Head of caudate nucleus (tissue), 42 donors: ENCODE measurements around the gene SCGB2B2.
"Not testable (repeated sequence)": the region's sequence is repeated elsewhere in the genome, so short reads cannot be mapped to it uniquely, and the experiment has no call there.

Experiments
- DNase-seq, 42 donors: peaks; one replicate each; pipeline versions ENCODE4 v3.0.0 to v3.0.0-alpha.2; 2020 to 2021; ENCODE audit warnings: mixed read lengths in 7 of 42
- intact Hi-C: fragments of 100-400 bp; cut with DNase I; formaldehyde crosslinking; loops from one replicate; pipeline ENCODE4 v1.15.0; 2022

Gene SCGB2B2

DNA sequence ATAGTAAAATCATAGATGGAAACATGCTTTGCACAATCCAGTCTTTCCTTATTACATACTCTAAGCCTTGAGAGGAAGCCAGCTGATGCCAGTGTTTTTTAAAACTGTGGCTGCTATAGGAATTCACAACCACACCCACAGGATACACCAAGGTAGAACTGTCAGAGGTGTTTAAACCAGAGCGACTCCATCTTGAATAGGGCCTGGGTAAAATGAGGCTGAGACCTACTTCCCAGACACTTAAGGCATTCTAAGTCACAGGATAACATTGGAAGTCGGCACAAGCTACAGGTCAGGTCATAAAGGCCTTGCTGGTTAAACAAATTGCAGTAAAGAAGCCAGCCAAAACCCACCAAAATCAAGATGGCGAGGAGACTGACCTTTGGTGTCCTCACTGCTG is 1.7 kb downstream of the SCGB2B2 start:
- intact Hi-C loops: no loop called here
- DNase-seq: no peak

DNA sequence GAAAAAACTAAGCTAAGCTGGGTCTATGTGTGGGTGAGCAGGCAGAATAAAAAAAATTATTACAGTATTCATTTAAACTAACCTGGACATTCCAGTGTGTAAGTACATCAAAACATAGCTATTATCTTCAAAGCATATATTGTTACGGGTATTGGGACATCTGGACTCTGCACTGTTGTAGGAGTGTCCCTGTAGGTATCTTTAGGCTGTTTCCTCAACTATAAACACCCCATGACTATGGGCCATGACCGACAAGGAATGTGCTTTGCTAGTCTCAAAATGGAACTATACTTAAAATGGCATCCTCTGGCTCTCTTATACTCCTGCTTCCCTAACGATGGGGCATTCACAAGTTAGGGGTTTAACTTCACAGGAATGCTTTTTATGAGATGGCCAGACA is 3.4 kb downstream of the SCGB2B2 start:
- DNase-seq: no peak
- intact Hi-C loops: no loop called here

DNA sequence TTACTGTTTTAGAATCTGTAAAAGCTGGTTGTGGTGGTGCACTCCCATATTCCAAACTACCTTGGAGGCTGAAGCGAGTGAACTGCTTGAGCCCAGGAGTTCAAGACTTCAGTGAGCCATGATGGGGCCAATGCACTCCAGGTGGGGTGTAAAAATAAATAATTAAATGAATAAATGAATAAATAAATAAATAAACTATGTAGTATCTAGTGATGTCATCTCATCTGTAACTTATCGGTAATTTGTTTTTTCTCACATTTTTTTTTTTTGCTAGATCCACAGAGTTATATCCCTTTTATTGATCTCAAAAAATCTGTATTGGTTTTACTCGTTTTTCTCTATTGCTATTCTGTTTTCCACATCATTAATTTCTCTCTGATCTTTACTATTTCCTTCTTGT is 5.0 kb downstream of the SCGB2B2 start:
- no peak for DNase-seq
- intact Hi-C loops: no loop called here

DNA sequence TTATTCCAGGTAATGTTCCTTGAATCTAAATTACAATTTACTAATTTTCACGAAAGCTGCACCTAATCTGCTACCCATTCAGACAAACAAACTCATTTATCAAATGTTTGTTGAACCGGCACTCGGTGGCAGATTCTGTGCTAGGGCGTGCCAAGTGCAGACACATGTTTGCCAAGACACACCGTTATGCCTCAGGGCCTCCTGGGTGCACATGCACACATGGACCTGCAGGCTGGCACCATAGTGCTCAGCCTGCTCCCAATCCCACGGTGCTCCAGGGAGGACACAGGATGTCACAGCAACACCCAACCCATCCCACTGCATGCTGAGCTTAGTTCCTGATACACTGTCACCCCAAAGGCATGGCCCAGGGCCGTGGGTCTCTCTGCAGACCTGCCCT is 7.7 kb downstream of the SCGB2B2 start:
- intact Hi-C loops: no loop called here
- DNase-seq: no peak

DNA sequence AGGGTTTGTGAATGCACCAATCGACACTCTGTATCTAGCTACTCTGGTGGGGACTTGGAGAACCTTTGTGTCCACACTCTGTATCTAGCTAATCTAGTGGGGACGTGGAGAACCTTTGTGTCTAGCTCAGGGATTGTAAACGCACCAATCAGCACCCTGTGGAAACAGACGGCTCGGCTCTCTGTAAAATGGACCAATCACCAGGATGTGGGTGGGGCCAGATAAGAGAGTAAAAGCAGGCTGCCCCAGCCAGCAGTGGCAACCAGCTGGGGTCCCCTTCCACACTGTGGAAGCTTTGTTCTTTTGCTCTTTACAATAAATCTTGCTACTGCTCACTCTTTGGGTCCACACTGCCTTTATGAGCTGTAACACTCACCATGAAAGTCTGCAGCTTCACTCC is 8.3 kb downstream of the SCGB2B2 start:
- DNase-seq: peak in 2 of 42 donors; percentile 51 to 58
- intact Hi-C loops: not testable (repeated sequence)

DNA sequence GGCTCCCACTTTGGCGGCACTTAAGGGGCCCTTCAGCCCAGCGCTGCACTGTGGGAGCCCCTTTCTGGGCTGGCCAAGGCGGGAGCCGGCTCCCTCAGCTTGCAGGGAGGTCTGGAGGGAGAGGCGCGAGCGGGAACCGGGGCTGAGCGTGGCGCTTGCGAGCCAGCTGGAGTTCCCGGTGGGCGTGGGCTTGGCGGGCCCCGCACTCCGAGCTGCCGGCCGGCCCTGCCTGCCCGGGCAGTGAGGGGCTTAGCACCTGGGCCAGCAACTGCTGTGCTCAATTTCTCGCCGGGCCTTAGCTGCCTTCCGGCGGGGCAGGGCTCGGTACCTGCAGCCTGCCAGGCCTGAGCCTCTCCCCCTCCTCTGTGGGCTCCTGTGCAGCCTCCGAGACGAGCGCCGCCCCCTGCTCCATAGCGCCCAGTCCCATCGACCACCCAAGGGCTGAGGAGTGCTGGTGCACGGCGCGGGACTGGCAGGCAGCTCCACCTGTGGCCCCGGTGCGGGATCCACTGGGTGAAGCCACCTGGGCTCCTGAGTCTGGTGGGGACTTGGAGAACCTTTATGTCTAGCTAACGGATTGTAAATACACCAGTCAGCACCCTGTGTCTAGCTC is 8.8 kb downstream of the SCGB2B2 start:
- DNase-seq, intact Hi-C loops: not testable (repeated sequence)

DNA sequence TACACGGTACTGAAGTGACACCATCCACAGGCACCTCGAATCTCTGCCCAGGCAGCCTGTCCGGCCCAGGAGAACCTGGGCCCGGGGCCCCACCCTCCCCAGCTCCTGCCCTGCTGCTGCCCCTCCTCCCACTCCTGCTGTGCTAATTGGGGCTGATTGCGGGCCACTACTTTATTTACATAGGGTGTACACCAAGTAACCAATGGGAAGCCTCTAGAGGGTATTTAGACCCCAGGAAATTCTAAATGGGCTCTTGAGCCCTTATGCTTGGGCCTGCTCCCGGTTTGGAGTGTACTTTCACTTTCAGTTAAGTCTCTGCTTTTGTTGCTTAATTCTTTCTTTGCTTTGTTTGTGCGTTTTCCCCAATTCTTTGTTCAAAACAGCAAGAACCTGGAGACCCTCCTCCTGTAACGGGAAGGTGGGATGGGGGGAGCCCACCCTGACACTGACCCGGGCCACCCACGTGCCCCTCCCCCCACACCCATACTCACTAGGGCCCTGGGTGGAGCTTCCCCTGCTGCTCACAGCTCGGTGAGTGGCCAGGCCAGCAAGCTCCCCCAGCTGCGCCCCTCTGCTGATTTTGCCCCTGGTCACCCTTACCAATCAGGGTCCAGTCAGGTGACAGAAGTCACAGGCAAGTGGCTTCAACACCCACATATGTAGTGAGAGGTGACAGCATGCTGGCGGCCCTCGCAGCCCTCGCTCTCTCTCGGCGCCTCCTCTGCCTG is 9.4 kb downstream of the SCGB2B2 start:
- no peak for DNase-seq
- intact Hi-C loops: no loop called here

DNA sequence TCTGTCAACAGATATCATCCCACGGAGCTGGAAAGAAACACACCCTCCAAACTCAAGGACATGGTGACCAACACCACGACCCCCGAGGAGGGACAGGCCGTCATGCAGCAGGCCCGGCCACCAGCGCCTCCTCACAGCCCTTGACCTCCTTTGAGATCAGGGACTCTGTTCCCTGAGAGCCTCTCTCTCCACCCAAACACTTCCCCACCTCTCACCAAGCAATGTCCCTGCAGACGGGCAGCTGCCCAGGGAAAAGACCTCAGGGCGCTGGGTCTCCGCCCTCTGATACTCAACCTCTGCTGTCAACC is 10.0 kb downstream of the SCGB2B2 start:
- DNase-seq: no peak
- intact Hi-C loops: no loop called here

DNA sequence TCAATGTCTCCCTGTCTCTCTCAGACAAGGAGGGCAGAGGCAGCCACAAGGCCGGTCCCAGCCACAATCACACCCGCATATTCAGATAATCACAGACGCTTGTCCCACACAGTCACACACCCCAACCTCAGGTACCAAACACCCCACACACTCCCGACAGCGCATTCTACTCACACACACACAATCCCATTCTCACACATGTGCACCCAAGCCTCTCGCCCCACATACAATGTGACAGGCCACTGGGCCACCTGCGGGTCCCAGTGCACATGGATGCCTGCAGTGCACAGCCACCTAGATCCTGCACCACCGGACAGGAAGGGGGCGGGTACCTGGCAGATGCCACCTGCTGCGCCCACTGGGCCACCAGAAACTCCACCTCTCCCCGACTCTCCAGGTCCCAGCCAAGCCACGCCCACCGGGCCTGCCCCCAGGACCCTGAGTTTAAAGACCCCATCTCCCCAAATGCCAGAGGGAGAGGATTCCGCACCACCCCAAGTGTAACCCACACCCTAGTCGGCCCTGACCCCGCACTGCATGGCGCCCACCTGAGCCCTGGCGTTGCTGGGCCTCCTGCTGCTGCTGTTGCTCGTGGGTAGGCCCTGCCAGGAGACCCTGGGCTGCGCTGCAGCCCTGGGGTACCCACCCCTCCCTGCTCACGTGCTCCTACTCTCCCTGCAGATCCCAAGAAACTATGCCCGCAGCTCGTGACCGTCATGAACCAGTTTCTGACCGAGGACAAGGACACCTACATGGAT is 10.6 kb downstream of the SCGB2B2 start:
- intact Hi-C loops: no loop called here
- no peak for DNase-seq

DNA sequence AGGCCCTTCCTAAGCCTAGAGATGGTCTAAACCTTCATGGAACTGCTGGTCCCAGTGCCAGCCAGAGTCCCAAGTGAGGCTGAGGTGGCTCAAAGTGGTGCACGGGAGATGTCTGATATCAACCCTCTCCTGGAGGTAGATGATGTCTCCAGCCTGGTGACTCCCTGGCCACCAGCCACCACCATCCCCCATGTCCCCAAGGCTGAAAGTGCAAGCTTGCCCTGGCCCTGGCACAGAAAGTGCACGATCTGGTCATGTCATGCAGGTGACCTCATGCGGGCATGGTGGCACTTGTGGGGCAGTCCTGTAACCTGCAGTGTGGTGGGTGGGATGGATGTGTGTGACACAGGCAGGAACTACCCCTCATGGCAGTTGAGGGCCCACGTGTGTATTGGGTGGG is 11.7 kb downstream of the SCGB2B2 start:
- intact Hi-C loops, DNase-seq: not testable (repeated sequence)

DNA sequence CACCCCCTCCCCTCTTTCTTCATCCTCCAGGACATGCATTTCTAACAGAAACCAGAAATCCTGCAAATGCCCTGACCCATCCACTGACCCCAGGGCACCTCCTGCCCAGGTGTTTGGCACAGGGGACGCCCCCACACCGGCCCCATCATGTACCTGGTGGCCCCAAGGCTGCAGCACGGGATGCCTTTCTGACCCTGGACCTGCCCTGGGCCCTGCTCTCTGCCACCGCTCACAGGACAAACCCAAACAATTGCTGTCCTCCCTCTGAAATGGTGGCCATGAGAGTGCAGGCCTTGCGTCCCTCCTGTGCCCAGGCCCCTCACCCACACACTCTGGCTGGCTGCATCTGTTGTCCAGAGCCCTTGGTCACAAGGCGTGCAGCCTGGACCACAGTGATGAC is 12.1 kb downstream of the SCGB2B2 start:
- intact Hi-C loops: no loop called here

DNA sequence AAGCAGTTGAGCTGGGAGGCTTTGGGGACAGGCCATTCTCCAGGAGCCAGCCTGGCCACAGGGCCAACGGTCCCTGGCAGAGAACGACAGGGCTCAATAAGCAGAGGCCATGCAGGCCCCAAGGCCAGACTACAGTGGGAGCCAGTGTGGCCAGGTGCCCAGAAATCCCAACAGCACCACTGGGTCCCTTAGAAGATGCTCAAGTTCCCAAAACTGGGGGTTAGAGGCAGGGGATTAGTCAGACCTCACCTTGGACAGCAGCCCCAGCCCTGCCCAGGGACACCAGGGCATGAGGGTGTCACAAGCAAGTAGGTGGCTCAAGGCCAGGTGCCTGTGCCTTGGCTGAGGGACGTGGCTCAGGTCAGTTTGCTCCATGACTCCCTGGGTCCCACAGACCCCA is 12.8 kb downstream of the SCGB2B2 start:
- peak in 1 of 42 donors; percentile 40 for DNase-seq
- intact Hi-C loops: no loop called here

More for the DNA sequence above, 12.1 kb downstream of the SCGB2B2 start:
- no peak for DNase-seq

DNA sequence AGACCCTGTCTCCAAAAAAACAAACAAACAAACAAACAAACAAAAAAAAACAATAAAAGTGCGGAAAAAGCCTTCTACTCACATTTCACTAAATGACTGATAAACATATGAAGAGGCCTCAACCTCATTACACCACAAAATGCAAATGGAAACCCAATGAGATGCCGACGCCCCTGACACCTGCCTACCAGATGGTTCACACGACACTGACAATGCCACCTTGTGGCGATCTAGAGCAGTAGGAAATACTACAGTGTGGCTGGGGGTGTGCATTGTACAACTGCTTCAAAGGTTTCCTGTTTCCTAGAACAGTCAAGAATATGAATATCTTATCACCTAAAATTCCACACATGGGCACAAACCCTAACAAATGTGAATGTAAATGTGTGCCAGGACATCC is 14.0 kb downstream of the SCGB2B2 start:
- intact Hi-C loops: no loop called here
- DNase-seq: no peak

DNA sequence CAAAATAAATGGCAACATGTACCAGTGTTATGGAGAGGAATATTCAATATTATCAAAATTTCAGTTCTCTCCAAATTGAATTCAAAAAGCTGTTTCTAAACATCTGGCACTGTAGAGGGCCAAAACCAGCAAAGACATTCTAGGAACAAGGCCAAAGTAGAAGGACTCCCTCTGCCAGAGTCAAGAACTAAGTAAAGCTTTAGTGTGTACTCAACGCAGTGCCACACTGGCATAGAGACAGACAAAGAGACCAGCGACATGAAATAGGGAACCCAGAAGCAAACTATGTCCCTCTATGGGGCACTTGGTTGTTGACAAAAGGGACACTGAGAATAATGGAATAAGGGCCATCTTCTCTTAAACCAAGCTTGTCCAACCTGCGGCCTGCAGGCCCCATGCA is 15.6 kb downstream of the SCGB2B2 start:
- intact Hi-C loops: no loop called here
- no peak for DNase-seq

DNA sequence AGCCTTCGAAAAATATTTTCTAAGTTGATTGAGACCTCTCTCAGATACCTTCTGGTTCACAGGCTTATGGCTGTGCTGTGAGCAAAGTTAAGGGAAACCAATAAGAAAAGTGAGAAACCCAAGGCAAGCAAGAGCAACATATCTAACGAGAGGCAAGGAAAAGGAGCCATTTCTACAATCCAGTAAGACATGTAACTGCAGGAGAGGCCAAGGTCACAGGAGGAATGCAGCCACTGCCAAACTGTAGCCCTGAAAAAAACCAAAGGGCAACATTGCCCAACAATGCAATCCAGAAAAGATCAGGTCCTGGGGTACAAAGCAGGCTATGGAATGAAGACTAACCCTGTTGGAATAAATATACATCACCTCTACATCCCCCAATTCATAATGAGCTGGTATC is 21.3 kb downstream of the SCGB2B2 start:
- no peak for DNase-seq
- intact Hi-C loops: no loop called here

DNA sequence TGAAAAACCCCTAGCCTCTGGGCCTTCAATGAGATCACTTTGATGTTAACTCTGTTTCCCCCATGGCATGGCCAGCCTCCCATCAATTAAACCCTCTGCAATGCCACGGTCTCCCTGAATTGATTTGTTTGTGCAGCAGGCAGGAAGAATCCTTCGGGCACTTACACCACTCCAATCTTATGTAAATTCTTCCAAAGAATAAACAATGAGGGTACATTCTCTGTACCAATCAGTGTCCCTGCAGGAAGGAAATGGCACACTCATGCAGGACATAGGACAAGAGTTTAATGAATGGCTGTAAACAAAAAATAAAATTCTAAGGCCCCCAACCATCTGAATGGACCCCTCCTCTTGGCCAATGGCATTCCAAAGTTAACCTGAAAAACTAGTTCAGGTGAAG is 22.2 kb downstream of the SCGB2B2 start:
- intact Hi-C loops: no loop called here
- DNase-seq: no peak

DNA sequence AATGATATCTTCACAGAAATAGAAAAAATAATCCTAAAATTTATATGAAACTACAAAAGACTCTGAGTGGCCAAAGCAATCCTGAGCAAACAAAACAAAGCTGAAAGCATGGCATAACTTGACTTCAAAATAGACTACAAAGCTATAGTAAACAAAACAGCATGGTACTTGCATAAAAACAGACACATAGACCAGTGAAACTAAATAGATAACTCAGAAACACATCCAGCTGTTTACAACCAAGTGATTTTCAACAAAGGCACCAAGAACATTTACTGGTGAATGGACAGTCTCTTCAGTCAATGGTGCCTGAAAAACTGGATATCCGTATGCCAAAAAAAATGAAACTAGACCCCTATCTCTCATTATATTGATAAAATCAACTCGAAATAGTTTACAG is 25.2 kb downstream of the SCGB2B2 start:
- intact Hi-C loops: no loop called here
- DNase-seq: no peak

DNA sequence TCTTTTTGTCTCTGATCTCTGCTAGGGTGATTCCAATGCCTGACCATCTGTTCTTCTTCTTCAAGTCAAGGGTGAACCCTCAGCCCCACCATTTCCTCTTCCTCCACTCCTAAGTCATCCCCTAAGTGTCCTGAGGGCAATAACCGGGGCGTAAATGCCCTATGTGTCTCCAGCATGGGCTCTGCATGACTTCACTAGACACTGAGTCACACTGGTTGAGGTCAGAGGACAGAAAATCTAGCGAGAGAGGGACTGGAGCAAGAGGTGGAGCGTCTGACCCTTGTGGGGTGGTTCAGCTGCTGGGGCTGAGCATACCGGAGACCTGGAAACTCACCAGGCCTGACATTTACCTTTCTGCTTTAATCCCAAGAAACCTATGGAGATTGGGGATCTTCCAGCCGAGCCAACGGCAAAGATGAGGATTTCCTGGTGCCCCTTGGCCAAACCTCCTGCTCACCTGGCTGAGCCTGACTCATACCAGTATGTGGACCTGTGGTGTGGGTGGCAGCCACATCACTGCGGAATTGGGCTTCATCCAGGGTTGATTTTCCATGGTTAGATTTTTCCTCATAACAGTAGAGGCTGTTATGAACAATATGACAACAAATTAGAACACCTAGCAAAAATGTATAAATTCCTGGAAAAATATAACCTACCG is 26.9 kb downstream of the SCGB2B2 start:
- intact Hi-C loops: no loop called here
- DNase-seq: no peak

DNA sequence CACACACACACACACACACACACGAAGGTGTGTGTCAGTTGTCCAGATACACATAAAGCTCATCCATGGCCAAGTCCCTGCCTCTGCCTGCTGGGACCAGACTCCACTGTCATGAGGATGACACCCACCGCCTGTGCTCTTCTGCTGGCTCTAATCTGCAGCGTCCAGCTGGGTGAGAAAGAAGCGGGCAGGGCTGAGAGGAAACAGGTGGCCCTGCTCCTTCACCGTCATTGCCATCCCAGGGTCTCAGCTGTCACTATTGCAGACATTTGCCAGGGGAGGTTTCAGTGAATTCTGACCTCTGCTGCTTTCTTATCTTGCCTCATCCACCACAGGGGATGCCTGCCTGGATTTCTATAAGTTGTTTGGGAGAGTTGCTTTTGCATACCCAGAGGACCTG is 31.4 kb downstream of the SCGB2B2 start:
- intact Hi-C loops: no loop called here
- no peak for DNase-seq

DNA sequence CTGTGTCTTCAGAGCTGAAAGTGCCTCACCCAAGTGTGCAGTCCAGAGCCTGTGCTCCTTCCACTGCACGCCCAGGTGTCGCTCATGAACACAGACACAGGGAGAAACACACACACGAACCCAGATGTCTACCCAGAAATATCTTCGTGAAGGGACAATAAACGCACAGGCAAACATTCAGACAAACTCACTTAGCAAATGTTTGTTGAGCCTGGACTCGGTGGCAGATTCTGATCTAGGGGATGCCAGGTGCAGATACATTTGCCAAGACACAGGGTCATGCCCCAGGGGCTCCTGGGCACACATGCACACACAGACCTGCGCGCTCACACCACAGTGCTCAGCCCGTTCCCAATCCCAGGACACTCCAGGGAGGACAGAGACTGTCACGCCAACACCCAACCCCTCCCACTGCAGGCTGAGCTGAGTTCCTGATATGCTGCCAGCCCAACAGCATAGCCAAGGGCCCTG is 31.9 kb downstream of the SCGB2B2 start:
- DNase-seq: no peak
- intact Hi-C loops: loop anchor here (5.0 kb wide), 1 partner anchor 67 kb away; no protein-coding TSS in a partner anchor
